Measurements from ENCODE around the gene GIT1.

DNA sequence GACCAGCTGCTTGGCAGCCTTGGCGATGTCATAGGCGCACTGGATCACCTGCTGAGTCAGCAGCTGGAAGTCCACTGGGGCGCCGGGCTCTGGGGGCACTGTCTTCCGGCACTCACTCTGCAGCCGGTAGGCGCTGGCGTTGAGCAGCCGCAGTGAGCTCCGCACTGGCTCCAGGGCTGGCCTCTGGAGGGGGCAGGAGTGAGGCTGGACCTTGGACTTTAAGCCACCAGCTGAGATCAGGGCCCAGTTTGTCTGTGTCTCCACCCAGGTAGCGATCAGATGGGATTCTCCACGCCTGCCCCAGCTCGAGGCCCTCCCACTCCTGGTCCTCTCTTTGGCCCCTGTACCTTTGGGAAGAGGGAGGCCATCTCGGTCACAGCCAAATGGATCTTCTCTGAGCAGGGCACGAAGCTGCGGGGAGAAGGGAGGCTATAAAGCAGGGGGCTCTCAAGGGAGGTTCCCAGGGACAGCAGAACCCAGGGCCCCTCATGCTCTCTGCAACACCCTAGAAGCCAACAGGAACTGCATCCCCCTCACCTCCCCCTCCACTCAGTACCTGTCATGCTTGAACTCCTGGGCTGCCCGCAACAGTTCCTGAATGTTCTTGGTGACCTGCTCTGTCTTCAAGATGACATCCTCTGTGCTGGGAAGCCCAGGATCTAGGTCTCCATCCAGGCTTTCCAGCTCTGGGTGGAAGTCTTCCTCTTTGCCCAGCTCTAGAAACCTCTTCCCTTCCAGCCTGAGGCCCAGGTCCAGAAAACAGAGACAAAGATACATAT, 14.5 kb downstream of the GIT1 start:
- TF ChIP-seq, protein P1, sequence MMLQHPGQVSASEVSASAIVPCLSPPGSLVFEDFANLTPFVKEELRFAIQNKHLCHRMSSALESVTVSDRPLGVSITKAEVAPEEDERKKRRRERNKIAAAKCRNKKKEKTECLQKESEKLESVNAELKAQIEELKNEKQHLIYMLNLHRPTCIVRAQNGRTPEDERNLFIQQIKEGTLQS (IDR thresholded peaks at IDR 0.05): no peak
- TF ChIP-seq, protein P2, sequence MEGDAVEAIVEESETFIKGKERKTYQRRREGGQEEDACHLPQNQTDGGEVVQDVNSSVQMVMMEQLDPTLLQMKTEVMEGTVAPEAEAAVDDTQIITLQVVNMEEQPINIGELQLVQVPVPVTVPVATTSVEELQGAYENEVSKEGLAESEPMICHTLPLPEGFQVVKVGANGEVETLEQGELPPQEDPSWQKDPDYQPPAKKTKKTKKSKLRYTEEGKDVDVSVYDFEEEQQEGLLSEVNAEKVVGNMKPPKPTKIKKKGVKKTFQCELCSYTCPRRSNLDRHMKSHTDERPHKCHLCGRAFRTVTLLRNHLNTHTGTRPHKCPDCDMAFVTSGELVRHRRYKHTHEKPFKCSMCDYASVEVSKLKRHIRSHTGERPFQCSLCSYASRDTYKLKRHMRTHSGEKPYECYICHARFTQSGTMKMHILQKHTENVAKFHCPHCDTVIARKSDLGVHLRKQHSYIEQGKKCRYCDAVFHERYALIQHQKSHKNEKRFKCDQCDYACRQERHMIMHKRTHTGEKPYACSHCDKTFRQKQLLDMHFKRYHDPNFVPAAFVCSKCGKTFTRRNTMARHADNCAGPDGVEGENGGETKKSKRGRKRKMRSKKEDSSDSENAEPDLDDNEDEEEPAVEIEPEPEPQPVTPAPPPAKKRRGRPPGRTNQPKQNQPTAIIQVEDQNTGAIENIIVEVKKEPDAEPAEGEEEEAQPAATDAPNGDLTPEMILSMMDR (IDR thresholded peaks at IDR 0.05; ENCODE audit: low read depth, low read length, missing input control): no peak
- TF ChIP-seq GABPA (IDR thresholded peaks at IDR 0.05 in 1 of 2, conservative IDR thresholded peaks at IDR 0.05 in 1 of 2): peak in 1 of 2 donors; percentile 67
